ENCODE results near the gene TBC1D22A. TPM values are rescaled to one million over a fixed set of nuclear protein-coding genes. Genes with fewer than 3 reads are reported as not detected.
A peak's percentile ranks its signal among the peaks of the same experiment; 100 is the strongest.

TBC1D22A gene
- total RNA-seq, 4 donors from 2014 or later, result 18.8 to 25.2 (median 23.1) TPM

- Histone ChIP-seq H3K36me3 (no peaks in the 10 kb centered on the region), H3K4me1 (peaks cover 32 to 39% of the 10 kb centered on the region in 2 donors), H3K9me3 (no peaks in the 10 kb centered on the region), H3K27me3 (no peaks in the 10 kb centered on the region), H3K4me3 (no peak overlapping the region), H3K27ac (no peak overlapping the region)
- DNase-seq (no peak), ATAC-seq (no peak)
- intact Hi-C loops (cut with DNase I; ENCODE audit: low total_unique reads), result no loop called here
- in situ Hi-C loops (cut with MboI; ENCODE audit: low sequenced_read_pairs in 4 of 4), result no loop called here
- TF ChIP-seq POLR2A (IDR thresholded peaks at IDR 0.05), result no peak
- TF ChIP-seq, protein P1, sequence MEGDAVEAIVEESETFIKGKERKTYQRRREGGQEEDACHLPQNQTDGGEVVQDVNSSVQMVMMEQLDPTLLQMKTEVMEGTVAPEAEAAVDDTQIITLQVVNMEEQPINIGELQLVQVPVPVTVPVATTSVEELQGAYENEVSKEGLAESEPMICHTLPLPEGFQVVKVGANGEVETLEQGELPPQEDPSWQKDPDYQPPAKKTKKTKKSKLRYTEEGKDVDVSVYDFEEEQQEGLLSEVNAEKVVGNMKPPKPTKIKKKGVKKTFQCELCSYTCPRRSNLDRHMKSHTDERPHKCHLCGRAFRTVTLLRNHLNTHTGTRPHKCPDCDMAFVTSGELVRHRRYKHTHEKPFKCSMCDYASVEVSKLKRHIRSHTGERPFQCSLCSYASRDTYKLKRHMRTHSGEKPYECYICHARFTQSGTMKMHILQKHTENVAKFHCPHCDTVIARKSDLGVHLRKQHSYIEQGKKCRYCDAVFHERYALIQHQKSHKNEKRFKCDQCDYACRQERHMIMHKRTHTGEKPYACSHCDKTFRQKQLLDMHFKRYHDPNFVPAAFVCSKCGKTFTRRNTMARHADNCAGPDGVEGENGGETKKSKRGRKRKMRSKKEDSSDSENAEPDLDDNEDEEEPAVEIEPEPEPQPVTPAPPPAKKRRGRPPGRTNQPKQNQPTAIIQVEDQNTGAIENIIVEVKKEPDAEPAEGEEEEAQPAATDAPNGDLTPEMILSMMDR (IDR thresholded peaks at IDR 0.05 in 4 of 5, conservative IDR thresholded peaks at IDR 0.05 in 1 of 5), result no peak
Observed at GRCh38 chr22:46756097-46756496, 6.4 kb upstream of the TBC1D22A start.

DNA sequence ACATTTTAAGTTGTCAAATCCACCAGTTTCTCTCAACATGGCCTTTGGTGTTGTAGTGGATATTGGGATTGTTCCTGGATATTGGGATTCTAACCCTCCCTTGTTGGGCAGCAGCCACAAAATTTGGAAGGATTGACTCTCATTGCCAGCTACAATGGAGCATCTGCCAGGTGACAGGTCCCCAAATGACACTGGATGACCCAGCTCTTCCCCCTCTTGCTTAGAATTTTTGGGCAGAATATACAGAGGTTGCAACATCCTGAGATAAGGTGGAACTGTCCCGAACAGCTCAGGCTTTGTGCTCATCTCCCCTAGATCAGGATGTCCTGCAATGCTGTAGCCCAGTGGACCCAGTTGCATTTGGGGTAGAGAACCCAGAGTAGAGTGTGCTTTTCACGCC lies 5.3 kb upstream of the TBC1D22A start:
- Histone ChIP-seq H3K4me1 (peaks cover 30 to 40% of the 10 kb centered on the region in 2 donors), H3K36me3 (no peaks in the 10 kb centered on the region), H3K27me3 (no peaks in the 10 kb centered on the region), H3K27ac (no peak overlapping the region), H3K9me3 (no peaks in the 10 kb centered on the region), H3K4me3 (no peak overlapping the region)
- in situ Hi-C loops (cut with MboI; ENCODE audit: low sequenced_read_pairs in 4 of 4), result no loop called here
- ATAC-seq (no peak), DNase-seq (no peak)
- intact Hi-C loops (cut with DNase I; ENCODE audit: low total_unique reads), result no loop called here
- TF ChIP-seq, protein P1 (IDR thresholded peaks at IDR 0.05 in 4 of 5, conservative IDR thresholded peaks at IDR 0.05 in 1 of 5), result no peak
- no peak for TF ChIP-seq POLR2A (IDR thresholded peaks at IDR 0.05)

DNA sequence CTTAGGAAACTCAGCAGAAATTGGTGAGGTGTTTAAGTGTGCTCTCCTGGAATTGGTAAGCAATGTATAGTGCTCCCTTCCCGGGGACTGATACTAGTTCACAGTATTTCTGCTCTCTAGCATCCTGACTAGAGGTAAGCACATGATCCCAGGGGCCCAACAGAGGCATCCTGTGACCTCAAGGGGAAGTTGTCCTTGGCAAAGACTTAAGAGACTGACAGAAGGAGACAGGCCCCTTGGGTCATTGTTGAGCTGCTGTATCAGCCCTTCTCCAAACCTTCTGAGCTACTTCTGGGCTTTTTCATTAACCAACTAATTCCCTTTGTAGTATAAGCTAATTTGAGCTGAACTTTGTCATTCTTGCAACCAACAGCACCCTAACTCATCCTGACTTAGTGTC lies 4.3 kb upstream of the TBC1D22A start:
- H3K27ac ChIP-seq, result peak overlapping the region; percentile 8 to 49 (median 26)
- DNase-seq (no peak), ATAC-seq (no peak)
- no peak for TF ChIP-seq POLR2A (IDR thresholded peaks at IDR 0.05)
- TF ChIP-seq, protein P1 (IDR thresholded peaks at IDR 0.05 in 4 of 5, conservative IDR thresholded peaks at IDR 0.05 in 1 of 5), result no peak
- no peaks in the 10 kb centered on the region for H3K36me3 ChIP-seq
- in situ Hi-C loops (cut with MboI; ENCODE audit: low sequenced_read_pairs in 4 of 4), result no loop called here
- H3K4me1 ChIP-seq, result peaks cover 20 to 33% of the 10 kb centered on the region in 2 donors
- H3K27me3 ChIP-seq, result no peaks in the 10 kb centered on the region
- no peaks in the 10 kb centered on the region for H3K9me3 ChIP-seq
- no peak overlapping the region for H3K4me3 ChIP-seq
- intact Hi-C loops (cut with DNase I; ENCODE audit: low total_unique reads), result no loop called here

DNA sequence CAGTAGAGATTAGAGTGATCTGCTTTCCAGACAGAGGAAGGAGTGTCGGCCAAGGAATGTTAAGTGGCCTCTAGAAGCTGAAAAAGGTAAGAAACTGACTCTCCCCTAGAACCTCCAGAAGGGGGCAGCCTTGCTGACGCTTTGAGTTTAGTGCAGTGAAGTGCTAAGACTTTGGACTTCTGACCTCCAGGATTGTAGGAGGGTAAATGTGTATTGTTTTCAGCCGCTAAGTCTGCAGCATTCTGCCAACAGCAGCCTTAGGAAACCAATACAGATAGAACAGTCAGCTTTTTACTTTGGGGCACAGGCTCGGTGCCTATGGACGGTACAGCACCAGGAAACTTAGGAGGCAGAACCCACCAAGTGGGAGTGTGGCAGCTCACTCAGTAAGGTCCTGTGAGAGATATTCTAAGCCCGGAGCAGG lies 3.6 kb upstream of the TBC1D22A start:
- Histone ChIP-seq H3K27me3 (no peaks in the 10 kb centered on the region), H3K36me3 (no peaks in the 10 kb centered on the region), H3K27ac (peak overlapping the region; percentile 23 to 49 (median 26)), H3K4me3 (no peak overlapping the region), H3K4me1 (peaks cover 18 to 33% of the 10 kb centered on the region in 2 donors), H3K9me3 (no peaks in the 10 kb centered on the region)
- no peak for TF ChIP-seq POLR2A (IDR thresholded peaks at IDR 0.05)
- TF ChIP-seq, protein P1 (IDR thresholded peaks at IDR 0.05 in 4 of 5, conservative IDR thresholded peaks at IDR 0.05 in 1 of 5), result peak; percentile 29 to 68 (median 57)
- DNase-seq, result no peak
- no peak for ATAC-seq
- intact Hi-C loops (cut with DNase I; ENCODE audit: low total_unique reads) (no loop called here), in situ Hi-C loops (cut with MboI; ENCODE audit: low sequenced_read_pairs in 4 of 4) (no loop called here)

- H3K4me1 ChIP-seq, result peaks cover 23 to 32% of the 10 kb centered on the region in 2 donors
- no peaks in the 10 kb centered on the region for H3K9me3 ChIP-seq
- peak overlapping the region; percentile 96 to 99 (median 98) for H3K27ac ChIP-seq
- in situ Hi-C loops (cut with MboI; ENCODE audit: low sequenced_read_pairs in 4 of 4), result no loop called here
- peak overlapping the region in 3 of 4 donors; percentile 88 to 98 (median 97) for H3K4me3 ChIP-seq
- no peaks in the 10 kb centered on the region for H3K27me3 ChIP-seq
- H3K36me3 ChIP-seq, result no peaks in the 10 kb centered on the region
- no peak for ATAC-seq
- TF ChIP-seq POLR2A (IDR thresholded peaks at IDR 0.05), result no peak
- TF ChIP-seq, protein P1 (IDR thresholded peaks at IDR 0.05 in 4 of 5, conservative IDR thresholded peaks at IDR 0.05 in 1 of 5), result no peak
- intact Hi-C loops (cut with DNase I; ENCODE audit: low total_unique reads), result no loop called here
- no peak for DNase-seq
Observed at GRCh38 chr22:46761017-46761416, 1.4 kb upstream of the TBC1D22A start.

Measured in gastrocnemius medialis (tissue), 4 donors.